CD4-positive, alpha-beta T cell (primary cell): ENCODE measurements around the gene IL17RE. TPM values are rescaled to one million over a fixed set of nuclear protein-coding genes. Genes with fewer than 3 reads are reported as not detected.

ENCODE experiments used
- ATAC-seq: fragments of 200-7000 bp; cut with Tn5 transposase; one replicate; pipeline ENCODE4 v1.10.0; 2022; ENCODE audit warnings: mild to moderate bottlenecking; ENCODE audit not compliant: poor library complexity
- CTCF ChIA-PET: fragments of 350-600 bp; sonication (Branson Sonifier 250); formaldehyde crosslinking; loops from one replicate; lab custom pipeline; 2021; ENCODE audit warnings: antibody characterized with exemption, inconsistent platforms; lab: Charles Lee
- POLR2A ChIA-PET: fragments of 350-600 bp; sonication (Branson Sonifier 250); formaldehyde crosslinking; loops from one replicate; lab custom pipeline; 2021; ENCODE audit warnings: antibody characterized with exemption, inconsistent platforms; lab: Charles Lee
- DNase-seq, 14 experiments: peaks; one replicate each; pipeline ENCODE4 v3.0.0-alpha.2; 2013 to 2020; ENCODE audit warnings: mixed read lengths in 2 of 14
- H3K27ac ChIP-seq, 2 donors: one replicate each; pipeline versions ENCODE4 v1.5.1 to v1.7.0; 2013; ENCODE audit warnings: low read length in 2 of 2, low read depth in 1 of 2, mild to moderate bottlenecking in 1 of 2
- H3K27me3 ChIP-seq, 2 experiments: 1 replicate in 1 of 2; 2 replicates in 1 of 2; pipeline versions ENCODE4 v1.6.1 to v1.7.0; 2013; ENCODE audit warnings: low read length in 2 of 2, control low read depth in 1 of 2, mild to moderate bottlenecking in 1 of 2, moderate library complexity in 1 of 2; ENCODE audit not compliant: insufficient read depth in 2 of 2, control insufficient read depth in 1 of 2
- H3K36me3 ChIP-seq: one replicate; pipeline ENCODE4 v1.6.1; 2013; ENCODE audit warnings: low read length, control low read depth; ENCODE audit not compliant: insufficient read depth
- H3K4me1 ChIP-seq: one replicate; pipeline ENCODE4 v1.6.1; 2013; ENCODE audit warnings: low read length, control low read depth; ENCODE audit not compliant: insufficient read depth
- H3K4me3 ChIP-seq: one replicate; pipeline ENCODE4 v1.5.1; 2013; ENCODE audit warnings: mild to moderate bottlenecking, low read length, moderate library complexity
- H3K9me3 ChIP-seq, 2 experiments: 1 replicate in 1 of 2; 2 replicates in 1 of 2; pipeline versions ENCODE4 v1.6.1 to v1.7.0; 2013; ENCODE audit warnings: low read length in 2 of 2, mild to moderate bottlenecking in 2 of 2, control low read depth in 1 of 2, moderate library complexity in 1 of 2; ENCODE audit not compliant: control insufficient read depth in 1 of 2, insufficient read depth in 1 of 2
- H3K27ac Mint-ChIP-seq: one replicate; pipeline ENCODE4 v1.8.0; 2020; ENCODE audit warnings: mixed read lengths
- H3K27me3 Mint-ChIP-seq: one replicate; pipeline ENCODE4 v1.8.0; 2021; ENCODE audit warnings: mixed read lengths
- H3K36me3 Mint-ChIP-seq: one replicate; pipeline ENCODE4 v1.8.0; 2021; ENCODE audit warnings: low read depth, mixed read lengths
- H3K4me1 Mint-ChIP-seq: one replicate; pipeline ENCODE4 v1.8.0; 2021; ENCODE audit warnings: low read depth, mixed read lengths
- H3K4me3 Mint-ChIP-seq: one replicate; pipeline ENCODE4 v1.8.0; 2020; ENCODE audit warnings: mild to moderate bottlenecking, mixed read lengths
- H3K9me3 Mint-ChIP-seq: one replicate; pipeline ENCODE4 v1.8.0; 2020; ENCODE audit warnings: mixed read lengths
- CTCF ChIP-seq: fragments of 200-600 bp; IDR thresholded peaks from one replicate; pipeline ENCODE4 v1.8.0; 2022; ENCODE audit warnings: antibody characterized with exemption, mild to moderate bottlenecking
- intact Hi-C, 2 experiments: fragments of 100-400 bp; cut with DNase I in 1 of 2; cut with micrococcal nuclease in 1 of 2; formaldehyde crosslinking; loops; one replicate each; pipeline versions ENCODE4 v1.15.1 to v1.9.0; 2023 to 2025; cut with DNase I, micrococcal nuclease
- total RNA-seq, 174 experiments: library from RNA in 2 of 174; stranded (reverse) in 2 of 174; gene quantifications; one replicate each; pipeline ENCODE4 v1.2.3 and lab custom pipeline; 2021 to 2026

IL17RE gene
- total RNA-seq, 2 experiments from 2014 or later: 1.4 to 1.6 TPM

- intact Hi-C loops: loop anchor here (1.0 to 10.0 kb wide), 13 partner anchors 14 to 535 kb away; partner anchors contain the start of genes FANCD2 (in 2 of the 2), JAGN1 (in 2 of the 2), BRK1 (in 1 of the 2) and EMC3 (in 1 of the 2)
Observed at GRCh38 chr3:9932535-9932842, 29.8 kb downstream of the IL17RE start.

GRCh38 chr3:9932843-9933560 is 30.4 kb downstream of the IL17RE start:
- Histone ChIP-seq H3K27me3 (no peaks in the 10 kb centered on the region), H3K4me3 (peak overlapping the region; percentile 65), H3K9me3 (no peaks in the 10 kb centered on the region), H3K4me1 (peaks cover 45% of the 10 kb centered on the region), H3K27ac (peak overlapping the region; percentile 90 to 91), H3K36me3 (peaks cover 26% of the 10 kb centered on the region)
- ATAC-seq: peak; percentile 50
- Mint-ChIP-seq H3K4me1 (peaks cover 65% of the 10 kb centered on the region), H3K27me3 (no peaks in the 10 kb centered on the region), H3K36me3 (peaks cover 33% of the 10 kb centered on the region), H3K27ac (peak overlapping the region; percentile 99), H3K9me3 (no peaks in the 10 kb centered on the region), H3K4me3 (peak overlapping the region; percentile 99)
- intact Hi-C loops: loop anchor here (1.0 to 10.0 kb wide), 13 partner anchors 13 to 536 kb away; partner anchors contain the start of genes FANCD2 (in 2 of the 2), JAGN1 (in 2 of the 2), BRK1 (in 1 of the 2) and EMC3 (in 1 of the 2)
- CTCF ChIA-PET: interaction anchor here (0.5 to 3.3 kb wide), 39 partner anchors 10 to 570 kb away, joined by 3 to 20 read pairs (median 6); partner anchors contain the start of genes ARPC4, EMC3, FANCD2 and IL17RE
- peak; percentile 87 for TF ChIP-seq CTCF
- DNase-seq: peak; percentile 78 to 94 (median 85)
- POLR2A ChIA-PET: interaction anchor here (0.6 to 5.1 kb wide), 44 partner anchors 9 to 570 kb away, joined by 3 to 98 read pairs (median 7); partner anchors contain the start of genes ARPC4, BRK1, BRPF1 and EMC3

More at GRCh38 chr3:9932535-9932842, 29.8 kb downstream of the IL17RE start:
- Histone ChIP-seq H3K4me3 (peak overlapping the region; percentile 65), H3K4me1 (peaks cover 42% of the 10 kb centered on the region), H3K27me3 (no peaks in the 10 kb centered on the region), H3K36me3 (peaks cover 21% of the 10 kb centered on the region), H3K27ac (peak overlapping the region; percentile 90 to 91), H3K9me3 (no peaks in the 10 kb centered on the region)
- Mint-ChIP-seq H3K27ac (peak overlapping the region; percentile 99), H3K4me1 (peaks cover 65% of the 10 kb centered on the region), H3K27me3 (no peaks in the 10 kb centered on the region), H3K4me3 (peak overlapping the region; percentile 99), H3K36me3 (peaks cover 31% of the 10 kb centered on the region), H3K9me3 (no peaks in the 10 kb centered on the region)
- ChIA-PET POLR2A (interaction anchor here (0.6 to 5.1 kb wide), 34 partner anchors 8 to 536 kb away, joined by 3 to 98 read pairs (median 10); partner anchors contain the start of genes ARPC4, BRK1, BRPF1 and EMC3), CTCF (interaction anchor here (0.6 to 3.3 kb wide), 34 partner anchors 9 to 570 kb away, joined by 3 to 20 read pairs (median 6); partner anchors contain the start of genes ARPC4, EMC3, FANCD2 and IL17RE)
- no peak for TF ChIP-seq CTCF
- ATAC-seq: no peak
- DNase-seq: no peak

GRCh38 chr3:9933561-9934234 is 31.1 kb downstream of the IL17RE start, which contains the start of gene CRELD1:
TSS of gene CRELD1 (plus strand) at chr3:9933834. CDS start at chr3:9934439, 605 bp downstream.
- H3K4me1 Mint-ChIP-seq: peaks cover 65% of the 10 kb centered on the region
- Histone ChIP-seq H3K9me3 (no peaks in the 10 kb centered on the region), H3K27me3 (no peaks in the 10 kb centered on the region), H3K4me3 (peak within 1 kb of the TSS; percentile 65), H3K4me1 (peaks cover 45% of the 10 kb centered on the region), H3K27ac (peak within 1 kb of the TSS; percentile 90 to 91), H3K36me3 (peaks cover 27% of the 10 kb centered on the region)
- peak; percentile 79 for ATAC-seq
- ChIA-PET POLR2A (interaction anchor here (0.6 to 5.1 kb wide), 36 partner anchors 9 to 571 kb away, joined by 3 to 98 read pairs (median 10); partner anchors contain the start of genes ARPC4, BRK1, BRPF1 and EMC3), CTCF (interaction anchor here (0.7 to 3.3 kb wide), 24 partner anchors 9 to 571 kb away, joined by 3 to 20 read pairs (median 6); partner anchors contain the start of genes ARPC4, EMC3, FANCD2 and IL17RE)
- intact Hi-C loops: loop anchor here (2.0 to 10.0 kb wide), 12 partner anchors 19 to 536 kb away; partner anchors contain the start of genes EMC3 (in 2 of the 2), FANCD2 (in 2 of the 2), JAGN1 (in 2 of the 2) and BRK1 (in 1 of the 2)
- H3K27me3 Mint-ChIP-seq: no peaks in the 10 kb centered on the region
- peaks cover 37% of the 10 kb centered on the region for H3K36me3 Mint-ChIP-seq
- peak; percentile 94 to 99 (median 97) for DNase-seq
- peak within 1 kb of the TSS; percentile 99 for H3K27ac Mint-ChIP-seq
- H3K9me3 Mint-ChIP-seq: no peaks in the 10 kb centered on the region
- no peak for TF ChIP-seq CTCF
- H3K4me3 Mint-ChIP-seq: peak within 1 kb of the TSS; percentile 99
